HG03457 (cell line): ENCODE measurements around the gene AOC3.
"Not testable (repeated sequence)": the region's sequence is repeated elsewhere in the genome, so short reads cannot be mapped to it uniquely, and the experiment has no call there.

ENCODE experiments used
- ATAC-seq: cut with Tn5 transposase; IDR thresholded peaks from one replicate; pipeline ENCODE4 v1.9.1; 2021; ENCODE audit warnings: moderate number of reproducible peaks; ENCODE audit not compliant: unreplicated experiment

The AOC3 gene

GRCh38 chr17:42844271-42844670, 6.7 kb upstream of the AOC3 start, which contains the start of gene AOC2:
TSS of gene AOC2 (plus strand) at chr17:42844580. CDS start at chr17:42844627, 47 bp downstream.
- ATAC-seq: no peak

DNA sequence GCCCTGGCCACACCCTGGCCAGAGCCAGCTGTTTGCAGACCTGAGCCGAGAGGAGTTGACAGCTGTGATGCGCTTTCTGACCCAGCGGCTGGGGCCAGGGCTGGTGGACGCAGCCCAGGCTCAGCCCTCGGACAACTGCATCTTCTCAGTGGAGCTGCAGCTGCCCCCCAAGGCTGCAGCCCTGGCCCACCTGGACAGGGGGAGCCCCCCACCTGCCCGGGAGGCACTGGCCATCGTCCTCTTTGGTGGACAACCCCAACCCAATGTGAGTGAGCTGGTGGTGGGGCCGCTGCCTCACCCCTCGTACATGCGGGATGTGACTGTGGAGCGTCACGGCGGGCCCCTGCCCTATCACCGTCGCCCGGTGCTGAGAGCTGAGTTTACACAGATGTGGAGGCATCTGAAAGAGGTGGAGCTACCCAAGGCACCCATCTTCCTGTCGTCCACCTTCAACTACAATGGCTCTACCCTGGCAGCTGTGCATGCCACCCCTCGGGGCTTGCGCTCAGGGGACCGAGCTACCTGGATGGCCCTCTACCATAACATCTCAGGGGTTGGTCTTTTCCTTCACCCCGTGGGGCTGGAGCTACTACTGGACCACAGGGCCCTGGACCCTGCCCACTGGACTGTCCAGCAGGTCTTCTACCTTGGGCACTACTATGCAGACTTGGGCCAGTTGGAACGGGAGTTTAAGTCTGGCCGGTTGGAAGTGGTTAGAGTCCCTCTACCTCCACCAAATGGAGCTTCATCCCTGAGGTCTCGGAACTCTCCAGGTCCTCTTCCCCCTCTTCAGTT, 6.0 kb upstream of the AOC3 start:
- ATAC-seq: no peak

- no peak for ATAC-seq
Measured at GRCh38 chr17:42845556-42845917, 5.5 kb upstream of the AOC3 start.

DNA sequence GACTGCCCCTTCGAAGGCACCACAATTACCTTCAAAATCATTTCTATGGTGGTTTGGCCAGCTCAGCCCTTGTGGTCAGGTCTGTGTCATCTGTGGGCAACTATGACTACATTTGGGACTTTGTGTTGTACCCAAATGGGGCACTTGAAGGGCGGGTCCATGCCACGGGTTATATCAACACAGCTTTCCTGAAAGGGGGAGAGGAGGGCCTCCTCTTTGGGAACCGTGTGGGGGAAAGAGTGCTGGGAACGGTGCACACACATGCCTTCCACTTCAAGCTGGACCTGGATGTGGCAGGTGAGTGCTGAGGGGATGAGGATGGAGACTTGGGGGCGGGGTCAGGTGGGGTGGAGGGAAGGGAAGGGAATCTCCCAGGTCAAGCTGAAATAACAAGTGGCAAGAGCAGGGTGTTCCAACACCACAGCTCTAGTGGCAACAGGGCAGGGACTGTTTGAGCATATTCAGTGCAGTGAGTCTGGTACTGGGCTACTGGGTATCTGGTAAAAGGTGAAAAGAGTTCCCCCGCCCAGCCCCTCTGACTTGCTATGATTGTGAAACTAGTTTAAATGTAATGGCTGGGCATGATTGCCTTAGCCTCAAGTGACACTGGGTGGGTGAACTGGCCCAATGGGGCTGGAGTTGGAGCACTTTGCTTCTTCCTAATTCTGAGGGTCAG, 4.9 kb upstream of the AOC3 start:
- no peak for ATAC-seq

DNA sequence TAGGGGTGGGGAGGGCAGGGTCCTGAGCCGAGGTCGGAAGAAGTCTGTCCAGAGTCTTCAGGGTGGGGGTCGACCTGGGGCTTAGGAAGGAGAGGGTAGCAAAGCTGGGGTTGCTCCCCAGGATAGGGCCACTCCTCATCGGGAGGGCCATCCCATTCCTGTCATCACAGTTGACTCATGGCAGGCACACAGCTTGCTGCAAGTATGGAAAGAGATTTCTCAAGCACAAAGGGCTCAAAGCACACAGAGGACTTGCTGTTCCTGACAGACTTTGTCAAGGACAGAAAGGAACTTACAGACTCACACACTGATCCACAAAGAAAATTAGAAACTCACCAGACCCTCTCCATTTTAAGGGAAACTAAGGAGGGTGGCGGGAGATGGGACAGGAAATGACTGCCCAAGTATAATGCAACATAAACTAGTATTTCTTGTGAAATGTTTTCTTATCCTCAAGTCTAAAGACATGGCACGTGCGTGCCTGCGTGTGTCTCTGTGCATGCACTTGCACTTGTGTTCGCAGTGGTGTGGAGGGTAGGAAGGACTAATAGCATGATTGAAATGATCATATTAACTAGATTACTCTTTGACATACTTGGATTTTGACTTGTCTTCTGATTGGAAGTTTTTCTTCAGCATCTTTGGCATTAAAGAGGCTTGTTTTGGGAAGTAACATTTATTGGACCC, 4.3 kb upstream of the AOC3 start:
- no peak for ATAC-seq

DNA sequence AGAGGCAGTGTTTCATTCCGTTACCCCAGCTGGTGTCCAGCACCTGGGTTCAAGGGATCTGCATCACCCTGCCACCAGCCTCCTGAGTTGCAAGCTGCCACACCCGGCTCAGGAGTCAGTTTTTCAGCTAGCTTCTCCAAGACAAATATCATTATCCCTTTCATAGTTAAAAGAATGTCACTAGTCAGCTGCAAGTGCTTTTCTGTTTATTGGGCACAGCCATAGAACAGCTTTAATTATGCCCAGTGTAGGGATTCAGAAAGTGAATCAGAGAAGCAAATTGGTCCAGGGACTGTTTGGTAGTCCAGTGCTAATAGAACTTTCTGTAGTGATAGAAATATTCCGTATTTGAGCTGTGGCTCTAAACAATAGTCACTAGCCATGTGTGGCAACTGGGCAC, 2.9 kb upstream of the AOC3 start:
- no peak for ATAC-seq

DNA sequence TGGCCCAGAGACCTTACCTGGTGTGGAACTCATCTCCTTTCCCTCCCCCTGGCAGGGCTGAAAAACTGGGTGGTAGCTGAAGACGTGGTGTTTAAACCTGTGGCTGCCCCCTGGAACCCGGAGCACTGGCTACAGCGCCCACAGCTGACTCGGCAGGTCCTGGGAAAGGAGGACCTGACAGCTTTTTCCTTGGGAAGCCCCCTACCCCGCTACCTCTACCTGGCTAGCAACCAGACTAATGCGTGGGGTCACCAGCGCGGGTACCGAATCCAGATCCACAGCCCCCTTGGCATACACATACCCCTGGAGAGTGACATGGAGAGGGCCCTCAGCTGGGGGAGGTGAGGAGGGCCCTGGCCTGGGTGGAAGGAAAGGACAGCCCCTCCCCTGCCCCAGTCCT, 2.0 kb upstream of the AOC3 start:
- no peak for ATAC-seq

GRCh38 chr17:42849451-42850181, 1.4 kb upstream of the AOC3 start:
- no peak for ATAC-seq

DNA sequence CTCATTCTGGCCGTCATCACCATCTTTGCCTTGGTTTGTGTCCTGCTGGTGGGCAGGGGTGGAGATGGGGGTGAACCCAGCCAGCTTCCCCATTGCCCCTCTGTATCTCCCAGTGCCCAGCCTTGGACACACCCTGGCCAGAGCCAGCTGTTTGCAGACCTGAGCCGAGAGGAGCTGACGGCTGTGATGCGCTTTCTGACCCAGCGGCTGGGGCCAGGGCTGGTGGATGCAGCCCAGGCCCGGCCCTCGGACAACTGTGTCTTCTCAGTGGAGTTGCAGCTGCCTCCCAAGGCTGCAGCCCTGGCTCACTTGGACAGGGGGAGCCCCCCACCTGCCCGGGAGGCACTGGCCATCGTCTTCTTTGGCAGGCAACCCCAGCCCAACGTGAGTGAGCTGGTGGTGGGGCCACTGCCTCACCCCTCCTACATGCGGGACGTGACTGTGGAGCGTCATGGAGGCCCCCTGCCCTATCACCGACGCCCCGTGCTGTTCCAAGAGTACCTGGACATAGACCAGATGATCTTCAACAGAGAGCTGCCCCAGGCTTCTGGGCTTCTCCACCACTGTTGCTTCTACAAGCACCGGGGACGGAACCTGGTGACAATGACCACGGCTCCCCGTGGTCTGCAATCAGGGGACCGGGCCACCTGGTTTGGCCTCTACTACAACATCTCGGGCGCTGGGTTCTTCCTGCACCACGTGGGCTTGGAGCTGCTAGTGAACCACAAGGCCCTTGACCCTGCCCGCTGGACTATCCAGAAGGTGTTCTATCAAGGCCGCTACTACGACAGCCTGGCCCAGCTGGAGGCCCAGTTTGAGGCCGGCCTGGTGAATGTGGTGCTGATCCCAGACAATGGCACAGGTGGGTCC, 607 bp downstream of the AOC3 start:
- ATAC-seq: not testable (repeated sequence)

DNA sequence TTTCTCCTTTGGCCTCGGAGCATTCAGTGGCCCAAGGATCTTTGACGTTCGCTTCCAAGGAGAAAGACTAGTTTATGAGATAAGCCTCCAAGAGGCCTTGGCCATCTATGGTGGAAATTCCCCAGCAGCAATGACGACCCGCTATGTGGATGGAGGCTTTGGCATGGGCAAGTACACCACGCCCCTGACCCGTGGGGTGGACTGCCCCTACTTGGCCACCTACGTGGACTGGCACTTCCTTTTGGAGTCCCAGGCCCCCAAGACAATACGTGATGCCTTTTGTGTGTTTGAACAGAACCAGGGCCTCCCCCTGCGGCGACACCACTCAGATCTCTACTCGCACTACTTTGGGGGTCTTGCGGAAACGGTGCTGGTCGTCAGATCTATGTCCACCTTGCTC, 1.4 kb downstream of the AOC3 start:
- ATAC-seq: no peak

- ATAC-seq: no peak
Measured at GRCh38 chr17:42853004-42853403, 2.0 kb downstream of the AOC3 start.

DNA sequence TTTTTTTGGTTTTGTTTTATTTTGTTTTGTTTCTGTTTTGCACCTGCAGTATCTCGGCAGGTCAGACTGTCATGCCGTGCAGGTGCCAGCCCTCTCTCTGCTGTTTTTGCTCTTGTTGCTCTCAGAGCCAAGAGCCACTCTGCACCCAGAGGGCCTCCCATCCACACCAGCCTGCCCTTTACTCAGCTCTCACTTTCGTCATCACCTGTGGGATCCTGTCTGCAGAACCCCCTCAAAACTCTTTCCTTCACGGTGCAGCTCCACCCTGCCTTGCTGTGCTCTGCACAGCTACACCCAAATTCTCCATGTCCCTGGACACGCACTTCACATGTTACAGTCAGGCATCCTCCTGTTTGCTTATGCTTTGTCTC, 2.6 kb downstream of the AOC3 start:
- no peak for ATAC-seq

- ATAC-seq: no peak
Measured at GRCh38 chr17:42853968-42854790, 3.2 kb downstream of the AOC3 start.

GRCh38 chr17:42855048-42855596, 4.1 kb downstream of the AOC3 start:
- ATAC-seq: no peak

- not testable (repeated sequence) for ATAC-seq
Measured at GRCh38 chr17:42856093-42856492, 5.1 kb downstream of the AOC3 start.

DNA sequence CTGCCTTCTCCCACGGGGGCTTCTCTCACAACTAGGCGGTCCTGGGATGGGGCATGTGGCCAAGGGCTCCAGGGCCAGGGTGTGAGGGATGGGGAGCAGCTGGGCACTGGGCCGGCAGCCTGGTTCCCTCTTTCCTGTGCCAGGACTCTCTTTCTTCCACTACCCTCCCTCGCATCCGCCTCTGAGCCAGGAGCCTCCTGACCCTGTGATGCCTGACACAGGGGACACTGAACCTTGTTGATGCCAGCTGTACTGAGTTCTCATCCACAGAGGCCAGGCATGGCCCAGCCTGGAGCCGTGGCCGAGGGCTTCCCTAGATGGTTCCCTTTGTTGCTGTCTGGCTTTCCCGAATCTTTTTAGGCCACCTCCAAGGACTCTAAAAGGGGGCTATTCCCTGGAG, 5.5 kb downstream of the AOC3 start:
- ATAC-seq: not testable (repeated sequence)

DNA sequence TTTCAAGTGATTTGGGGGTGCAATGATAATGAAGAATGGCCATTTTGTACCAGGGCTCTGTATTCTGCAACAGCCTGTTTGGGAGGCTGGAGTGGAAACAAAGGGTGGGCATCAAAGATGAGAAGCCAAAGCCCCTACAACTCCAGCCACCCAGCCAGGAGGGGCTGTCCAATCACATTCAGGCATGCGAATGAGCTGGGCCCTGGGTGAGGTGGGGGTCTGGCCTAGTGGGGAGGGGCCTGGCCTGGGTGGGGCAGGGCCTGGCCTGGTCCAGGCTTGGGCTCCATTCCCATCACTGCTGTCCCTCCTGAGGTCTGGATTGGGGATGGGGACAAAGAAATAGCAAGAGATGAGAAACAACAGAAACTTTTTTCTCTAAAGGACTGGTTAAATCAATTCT, 6.4 kb downstream of the AOC3 start:
- ATAC-seq: no peak

DNA sequence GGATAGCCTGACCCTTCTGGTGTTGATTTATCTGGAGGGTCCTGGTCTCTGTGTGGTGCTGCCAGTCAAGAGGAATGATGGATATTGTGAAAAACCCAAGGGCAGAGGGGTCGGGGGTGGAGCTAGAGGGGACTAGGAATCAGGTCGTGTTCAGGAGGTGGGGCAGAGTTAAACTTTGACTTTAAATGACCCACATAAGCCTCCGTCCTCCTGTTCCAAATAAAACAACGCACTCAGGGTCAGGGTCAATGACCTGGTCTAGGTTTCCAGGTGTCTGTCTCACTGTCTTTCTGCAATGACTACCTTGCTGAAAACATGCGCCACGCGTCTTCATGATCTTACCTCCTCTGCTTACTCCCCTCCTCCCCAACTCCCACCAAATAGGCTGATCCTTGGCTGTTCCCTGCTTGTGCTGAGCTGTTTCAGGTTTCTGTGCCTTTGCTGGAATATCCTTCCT, 14.7 kb downstream of the AOC3 start:
- no peak for ATAC-seq

DNA sequence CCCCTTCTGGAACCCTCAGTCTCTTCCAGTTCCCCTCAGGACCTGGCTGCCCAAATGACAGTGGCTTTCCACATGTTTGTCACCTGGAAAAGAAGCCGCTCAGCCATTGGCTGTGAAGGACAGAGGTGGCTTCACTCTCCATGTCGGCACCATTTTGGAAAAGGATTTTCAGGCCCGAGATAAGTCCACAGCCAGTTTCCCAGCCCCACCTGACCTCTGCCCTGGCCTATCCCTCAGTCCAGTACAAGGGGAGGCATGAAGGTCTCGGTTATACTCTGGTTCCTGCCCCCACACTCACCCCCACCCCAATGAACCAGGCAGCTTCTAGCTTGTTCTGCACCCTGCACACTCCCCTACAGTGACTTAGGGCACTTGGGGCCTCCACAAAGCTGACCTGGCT, 15.2 kb downstream of the AOC3 start:
- no peak for ATAC-seq
